A549 (cell line): Measurements from ENCODE around the gene EIF2B2. TPM values are rescaled to one million over a fixed set of nuclear protein-coding genes. Genes with fewer than 3 reads are reported as not detected.

Source experiments
- ATAC-seq, 2 experiments: fragments of 200-7000 bp in 1 of 2; fragments of >200 bp in 1 of 2; cut with Nextera tagmentation in 1 of 2; cut with Tn5 transposase in 1 of 2; 3 replicates each; pipeline versions ENCODE4 v1.8.0 to v1.9.1; 2018 to 2020; ENCODE audit warnings: mild to moderate bottlenecking in 1 of 2, moderate library complexity in 1 of 2
- CTCF ChIA-PET: fragments of 300-600 bp; sonication (Branson Sonifier 250); formaldehyde crosslinking; extraction: SDS; loops from one replicate; lab custom pipeline; 2021; ENCODE audit warnings: antibody characterized with exemption, inconsistent platforms; lab: Yijun Ruan, JAX
- POLR2A ChIA-PET: fragments of 350-600 bp; formaldehyde crosslinking; extraction: SDS; loops from one replicate; lab custom pipeline; 2021; ENCODE audit warnings: antibody characterized with exemption, inconsistent platforms; lab: Yijun Ruan, JAX
- DNase-seq, 2 experiments: peaks; one replicate each; pipeline versions ENCODE4 v3.0.0 to v3.0.0-alpha.2; 2011 to 2016; ENCODE audit warnings: low read depth in 1 of 2, low spot score in 1 of 2
- FAIRE-seq: peaks from 2 replicates; lab custom pipeline; 2011; peaks lifted over from hg19 to GRCh38; lab: Jason Lieb, UNC
- H3K27ac ChIP-seq, 2 experiments: fragments of >200 bp; sonication (Bioruptor Twin); formaldehyde crosslinking; 3 replicates each; pipeline ENCODE4 v1.5.1; 2016 to 2017
- H3K4me1 ChIP-seq: fragments of >200 bp; sonication (Bioruptor Twin); formaldehyde crosslinking; 3 replicates; pipeline ENCODE4 v1.6.1; 2016
- H3K4me2 ChIP-seq: fragments of >200 bp; sonication (Bioruptor Twin); formaldehyde crosslinking; 3 replicates; pipeline ENCODE4 v1.6.1; 2016
- H3K4me3 ChIP-seq: fragments of >200 bp; sonication (Bioruptor Twin); formaldehyde crosslinking; 3 replicates; pipeline ENCODE4 v1.5.1; 2016
- H3K9me3 ChIP-seq: fragments of >200 bp; sonication (Bioruptor Twin); formaldehyde crosslinking; 3 replicates; pipeline ENCODE4 v1.6.1; 2016
- EHF ChIP-seq: fragments of 250-450 bp; sonication (Bioruptor Pico); IDR thresholded peaks from 2 replicates; pipeline ENCODE4 v1.5.0; 2020; ENCODE audit warnings: mild to moderate bottlenecking
- EP300 ChIP-seq, 2 experiments: fragments of >200 bp; sonication (Bioruptor Twin); formaldehyde crosslinking; IDR thresholded peaks; 2 replicates in 1 of 2; 3 replicates in 1 of 2; pipeline ENCODE4 v1.6.1; 2016 to 2017
- ESRRA ChIP-seq: fragments of 150-350 bp; IDR thresholded peaks from 2 replicates; pipeline ENCODE4 v1.6.1; 2014; ENCODE audit warnings: mild to moderate bottlenecking, low read length, borderline replicate concordance
- FOSL2 ChIP-seq, 2 experiments: fragments of 450-650 bp in 1 of 2; fragments of >200 bp in 1 of 2; sonication (Bioruptor Twin) in 1 of 2; formaldehyde crosslinking; IDR thresholded peaks; 2 replicates each; pipeline versions ENCODE4 v1.5.0 to v1.6.1; 2016 to 2020; ENCODE audit warnings: mild to moderate bottlenecking in 1 of 2, moderate library complexity in 1 of 2
- FOXS1 ChIP-seq: fragments of 250-450 bp; sonication (Bioruptor Pico); IDR thresholded peaks from 2 replicates; pipeline ENCODE4 v1.5.0; 2020; ENCODE audit warnings: mild to moderate bottlenecking, moderate library complexity
- HOXA7 ChIP-seq: fragments of 250-450 bp; sonication (Bioruptor Pico); IDR thresholded peaks from 2 replicates; pipeline ENCODE4 v1.5.0; 2020; ENCODE audit warnings: mild to moderate bottlenecking, moderate library complexity
- HOXB5 ChIP-seq: fragments of 250-450 bp; sonication (Bioruptor Pico); IDR thresholded peaks from 2 replicates; pipeline ENCODE4 v1.5.0; 2020; ENCODE audit warnings: mild to moderate bottlenecking, moderate library complexity
- MAFK ChIP-seq: fragments of 450-650 bp; IDR thresholded peaks from 2 replicates; pipeline ENCODE4 v1.6.1; 2014; ENCODE audit not compliant: partially characterized antibody
- MAZ ChIP-seq: fragments of 150-350 bp; IDR thresholded peaks from 2 replicates; pipeline ENCODE4 v1.6.1; 2014; ENCODE audit warnings: antibody characterized with exemption, low read depth, low read length, borderline replicate concordance
- NFE2L2 ChIP-seq: fragments of 150-350 bp; conservative IDR thresholded peaks from 2 replicates; pipeline ENCODE4 v1.6.1; 2014; ENCODE audit warnings: low read length
- NPAS2 ChIP-seq: fragments of 250-450 bp; sonication (Bioruptor Pico); IDR thresholded peaks from 2 replicates; pipeline ENCODE4 v1.8.0; 2022; ENCODE audit warnings: mild to moderate bottlenecking, moderate library complexity, borderline replicate concordance
- NR3C1 ChIP-seq: fragments of >200 bp; sonication (Bioruptor Twin); formaldehyde crosslinking; IDR thresholded peaks from 3 replicates; pipeline ENCODE4 v1.6.1; 2017
- POLR2A ChIP-seq: IDR thresholded peaks from 2 replicates; pipeline ENCODE4 v1.6.1; 2012; ENCODE audit warnings: mild to moderate bottlenecking, low read length
- POLR2AphosphoS2 ChIP-seq: conservative IDR thresholded peaks from 2 replicates; pipeline ENCODE4 v1.6.1; 2012; ENCODE audit warnings: low read length, improper control_type of control experiment, inconsistent platforms
- RARB ChIP-seq: fragments of 250-450 bp; sonication (Bioruptor Pico); IDR thresholded peaks from 2 replicates; pipeline ENCODE4 v1.8.0; 2021; ENCODE audit warnings: mild to moderate bottlenecking, moderate library complexity
- RCOR1 ChIP-seq: fragments of 150-350 bp; IDR thresholded peaks from 2 replicates; pipeline ENCODE4 v1.6.1; 2014; ENCODE audit warnings: antibody characterized with exemption, low read length, low read depth
- SREBF2 ChIP-seq: fragments of 450-650 bp; IDR thresholded peaks from 2 replicates; pipeline ENCODE4 v1.6.1; 2014; ENCODE audit warnings: mild to moderate bottlenecking, moderate library complexity
- TFCP2L1 ChIP-seq: fragments of 250-450 bp; sonication (Bioruptor Pico); IDR thresholded peaks from 2 replicates; pipeline ENCODE4 v1.5.0; 2021; ENCODE audit warnings: mild to moderate bottlenecking
- ZC3H11A ChIP-seq: fragments of 450-650 bp; IDR thresholded peaks from 2 replicates; pipeline ENCODE4 v1.6.1; 2014; ENCODE audit warnings: antibody characterized with exemption, mild to moderate bottlenecking
- ZFP36 ChIP-seq: fragments of 450-650 bp; IDR thresholded peaks from 2 replicates; pipeline ENCODE4 v1.6.1; 2014; ENCODE audit warnings: borderline replicate concordance; ENCODE audit not compliant: partially characterized antibody
- ZNF302 ChIP-seq: fragments of 250-450 bp; sonication (Bioruptor Pico); IDR thresholded peaks from 2 replicates; pipeline ENCODE4 v1.9.0; 2021; ENCODE audit warnings: inconsistent platforms, mild to moderate bottlenecking, moderate library complexity
- ZSCAN20 ChIP-seq: fragments of 250-450 bp; sonication (Bioruptor Pico); IDR thresholded peaks from 2 replicates; pipeline ENCODE4 v1.8.0; 2022; ENCODE audit warnings: mild to moderate bottlenecking, moderate library complexity
- WGBS: methylation state at CpG from one replicate; pipeline ENCODE4 v1.1.6; 2017; ENCODE audit errors: missing lambda C conversion rate; 5-methylcytosine and 5-hydroxymethylcytosine counted together
- polyA plus RNA-seq, 4 experiments: library from polyadenylated mRNA; depleted of rRNA in 3 of 4; stranded (reverse); fragments of >200 nt; fragmentation: RNase III in 1 of 4; extraction: RNeasy Plus Mini Kit Qiagen cat#74134 plus additional on column Dnase treatment in 1 of 4; gene quantifications; 2 replicates in 3 of 4; 3 replicates in 1 of 4; pipeline ENCODE4 v1.2.3, GENCODE V29; 2011 to 2017
- TF ChIP-seq, protein P1 (sequence below): IDR thresholded peaks from 2 replicates; pipeline ENCODE4 v1.6.1; 2012
- TF ChIP-seq, protein P2 (sequence below): fragments of 200-600 bp; sonication (generic); IDR thresholded peaks from 2 replicates; pipeline ENCODE4 v1.6.1; 2016; ENCODE audit warnings: antibody characterized with exemption, mild to moderate bottlenecking, moderate library complexity
- TF ChIP-seq, protein P3 (sequence below): IDR thresholded peaks from 2 replicates; pipeline ENCODE4 v1.6.1; 2012
- TF ChIP-seq, protein P4 (sequence below): fragments of 250-450 bp; sonication (Bioruptor Pico); IDR thresholded peaks from 2 replicates; pipeline ENCODE4 v1.5.0; 2021; ENCODE audit warnings: mild to moderate bottlenecking, moderate library complexity, borderline replicate concordance
- TF ChIP-seq, protein P5 (sequence below): IDR thresholded peaks from 2 replicates; pipeline ENCODE4 v1.6.1; 2012; ENCODE audit warnings: low read depth, borderline replicate concordance

EIF2B2 gene
- polyA plus RNA-seq, 2 of the 4 experiments (the other 2 are of a cell fraction), result 88.4 to 116 TPM

DNA sequence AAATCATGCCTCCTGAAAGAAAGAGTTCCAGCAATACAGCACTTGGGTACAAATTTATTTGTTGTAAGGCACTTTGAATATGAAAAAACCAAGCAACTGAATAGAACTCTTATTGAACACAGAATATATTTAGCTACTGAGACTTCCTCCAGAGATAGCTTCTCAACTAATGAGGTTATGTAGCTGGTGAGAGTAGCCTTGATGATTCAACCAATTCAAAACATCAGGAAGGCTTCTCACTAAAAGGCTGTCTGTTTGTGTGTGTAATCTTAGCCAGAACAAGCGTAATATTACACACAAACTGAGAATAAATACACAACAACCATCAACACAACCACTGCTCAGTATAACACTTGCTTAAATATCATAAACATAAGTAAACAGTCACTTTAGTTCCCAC is 20.4 kb downstream of the EIF2B2 start:
- Histone ChIP-seq H3K4me2 (no peak overlapping the region), H3K4me3 (no peak overlapping the region), H3K9me3 (no peaks in the 10 kb centered on the region), H3K27ac (no peak overlapping the region), H3K4me1 (no peaks in the 10 kb centered on the region)
- CTCF ChIA-PET, result interaction anchor here (1.1 to 4.6 kb wide), 8 partner anchors 9 to 162 kb away, joined by 3 to 25 read pairs (median 4); no protein-coding TSS in a partner anchor
- TF ChIP-seq NPAS2 (CRISPR knock-in tag), result no peak
- no peak for TF ChIP-seq EP300 (IDR thresholded peaks at IDR 0.05)
- no peak for TF ChIP-seq SREBF2
- TF ChIP-seq POLR2AphosphoS2, result no peak
- no peak for TF ChIP-seq HOXA7 (CRISPR knock-in tag)
- TF ChIP-seq RARB (CRISPR knock-in tag), result no peak
- TF ChIP-seq, protein P1, sequence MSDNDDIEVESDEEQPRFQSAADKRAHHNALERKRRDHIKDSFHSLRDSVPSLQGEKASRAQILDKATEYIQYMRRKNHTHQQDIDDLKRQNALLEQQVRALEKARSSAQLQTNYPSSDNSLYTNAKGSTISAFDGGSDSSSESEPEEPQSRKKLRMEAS, result no peak
- no peak for TF ChIP-seq ESRRA
- no peak for TF ChIP-seq MAFK
- TF ChIP-seq NR3C1, result no peak
- TF ChIP-seq, protein P2, sequence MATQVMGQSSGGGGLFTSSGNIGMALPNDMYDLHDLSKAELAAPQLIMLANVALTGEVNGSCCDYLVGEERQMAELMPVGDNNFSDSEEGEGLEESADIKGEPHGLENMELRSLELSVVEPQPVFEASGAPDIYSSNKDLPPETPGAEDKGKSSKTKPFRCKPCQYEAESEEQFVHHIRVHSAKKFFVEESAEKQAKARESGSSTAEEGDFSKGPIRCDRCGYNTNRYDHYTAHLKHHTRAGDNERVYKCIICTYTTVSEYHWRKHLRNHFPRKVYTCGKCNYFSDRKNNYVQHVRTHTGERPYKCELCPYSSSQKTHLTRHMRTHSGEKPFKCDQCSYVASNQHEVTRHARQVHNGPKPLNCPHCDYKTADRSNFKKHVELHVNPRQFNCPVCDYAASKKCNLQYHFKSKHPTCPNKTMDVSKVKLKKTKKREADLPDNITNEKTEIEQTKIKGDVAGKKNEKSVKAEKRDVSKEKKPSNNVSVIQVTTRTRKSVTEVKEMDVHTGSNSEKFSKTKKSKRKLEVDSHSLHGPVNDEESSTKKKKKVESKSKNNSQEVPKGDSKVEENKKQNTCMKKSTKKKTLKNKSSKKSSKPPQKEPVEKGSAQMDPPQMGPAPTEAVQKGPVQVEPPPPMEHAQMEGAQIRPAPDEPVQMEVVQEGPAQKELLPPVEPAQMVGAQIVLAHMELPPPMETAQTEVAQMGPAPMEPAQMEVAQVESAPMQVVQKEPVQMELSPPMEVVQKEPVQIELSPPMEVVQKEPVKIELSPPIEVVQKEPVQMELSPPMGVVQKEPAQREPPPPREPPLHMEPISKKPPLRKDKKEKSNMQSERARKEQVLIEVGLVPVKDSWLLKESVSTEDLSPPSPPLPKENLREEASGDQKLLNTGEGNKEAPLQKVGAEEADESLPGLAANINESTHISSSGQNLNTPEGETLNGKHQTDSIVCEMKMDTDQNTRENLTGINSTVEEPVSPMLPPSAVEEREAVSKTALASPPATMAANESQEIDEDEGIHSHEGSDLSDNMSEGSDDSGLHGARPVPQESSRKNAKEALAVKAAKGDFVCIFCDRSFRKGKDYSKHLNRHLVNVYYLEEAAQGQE, result no peak
- no peak for TF ChIP-seq RCOR1
- TF ChIP-seq MAZ, result no peak
- no peak for TF ChIP-seq ZNF302
- no peak for TF ChIP-seq TFCP2L1 (CRISPR knock-in tag)
- TF ChIP-seq ZC3H11A, result no peak
- TF ChIP-seq, protein P3, sequence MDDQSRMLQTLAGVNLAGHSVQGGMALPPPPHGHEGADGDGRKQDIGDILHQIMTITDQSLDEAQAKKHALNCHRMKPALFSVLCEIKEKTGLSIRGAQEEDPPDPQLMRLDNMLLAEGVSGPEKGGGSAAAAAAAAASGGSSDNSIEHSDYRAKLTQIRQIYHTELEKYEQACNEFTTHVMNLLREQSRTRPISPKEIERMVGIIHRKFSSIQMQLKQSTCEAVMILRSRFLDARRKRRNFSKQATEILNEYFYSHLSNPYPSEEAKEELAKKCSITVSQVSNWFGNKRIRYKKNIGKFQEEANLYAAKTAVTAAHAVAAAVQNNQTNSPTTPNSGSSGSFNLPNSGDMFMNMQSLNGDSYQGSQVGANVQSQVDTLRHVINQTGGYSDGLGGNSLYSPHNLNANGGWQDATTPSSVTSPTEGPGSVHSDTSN, result no peak
- 82% methylated on average over 1 of the region's 1 CpG for WGBS
- FAIRE-seq (no peak), ATAC-seq (no peak), DNase-seq (no peak)
- POLR2A ChIA-PET, result no interaction called here

DNA sequence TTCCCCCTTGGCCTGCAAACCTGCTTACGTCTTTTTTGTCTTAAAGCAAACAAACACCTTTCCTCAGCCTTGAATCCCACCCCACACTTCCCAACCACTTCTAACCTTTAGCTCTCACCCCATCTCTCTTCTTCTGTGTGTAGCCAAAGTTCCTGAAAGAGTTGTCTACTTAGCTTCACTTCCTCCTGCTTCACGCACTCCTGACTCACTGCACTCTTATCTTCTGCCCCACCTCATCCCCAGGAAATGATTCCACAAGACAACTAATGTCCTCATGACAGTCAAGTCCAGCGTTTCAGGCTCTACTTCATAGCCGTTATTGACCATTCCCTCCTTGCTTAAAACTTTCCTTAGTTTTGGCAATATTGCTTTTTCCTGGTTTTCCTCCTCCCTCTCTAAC is 22.4 kb downstream of the EIF2B2 start:
- CTCF ChIA-PET, result interaction anchor here (1.1 to 4.6 kb wide), 4 partner anchors 19 to 79 kb away, joined by 4 to 25 read pairs (median 12); no protein-coding TSS in a partner anchor
- ATAC-seq, result no peak; a peak in 1 of 6 replicates

DNA sequence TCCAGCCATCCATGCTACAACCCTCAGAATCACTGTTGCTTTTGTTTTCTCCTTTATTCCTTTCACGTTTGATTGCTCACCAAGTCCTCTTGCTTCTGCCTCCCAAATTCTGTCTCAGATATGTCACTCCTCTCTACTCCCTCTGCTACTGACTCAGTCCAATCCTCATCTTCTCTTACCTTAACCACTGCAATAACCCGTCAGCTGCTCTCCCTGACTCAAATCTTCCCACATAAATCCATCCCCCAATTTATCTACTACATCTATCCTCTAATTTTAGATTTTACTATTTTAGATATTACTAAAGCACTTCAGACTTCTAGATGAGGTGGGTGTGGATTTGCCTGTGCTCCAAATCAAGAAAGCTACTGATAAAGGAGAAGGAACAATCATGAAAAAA is 23.2 kb downstream of the EIF2B2 start:
- POLR2A ChIA-PET, result no interaction called here
- WGBS, result 96% methylated on average over 2 of the region's 2 CpGs
- FAIRE-seq (no peak), ATAC-seq (no peak)
- CTCF ChIA-PET, result interaction anchor here (4.6 kb wide), 1 partner anchor 63 kb away, joined by 19 read pairs; no protein-coding TSS in a partner anchor
- H3K4me3 ChIP-seq, result no peak overlapping the region
- TF ChIP-seq FOSL2 (IDR thresholded peaks at IDR 0.05) (no peak), FOSL2 (CRISPR knock-in tag; IDR thresholded peaks at IDR 0.05) (no peak), HOXB5 (CRISPR knock-in tag) (no peak), ZNF302 (no peak), NFE2L2 (no peak), ZSCAN20 (CRISPR knock-in tag) (no peak), ESRRA (no peak), ZFP36 (no peak), EHF (CRISPR knock-in tag) (no peak), NPAS2 (CRISPR knock-in tag) (no peak), POLR2A (no peak), RARB (CRISPR knock-in tag) (no peak), FOXS1 (no peak)
- TF ChIP-seq, protein P4, sequence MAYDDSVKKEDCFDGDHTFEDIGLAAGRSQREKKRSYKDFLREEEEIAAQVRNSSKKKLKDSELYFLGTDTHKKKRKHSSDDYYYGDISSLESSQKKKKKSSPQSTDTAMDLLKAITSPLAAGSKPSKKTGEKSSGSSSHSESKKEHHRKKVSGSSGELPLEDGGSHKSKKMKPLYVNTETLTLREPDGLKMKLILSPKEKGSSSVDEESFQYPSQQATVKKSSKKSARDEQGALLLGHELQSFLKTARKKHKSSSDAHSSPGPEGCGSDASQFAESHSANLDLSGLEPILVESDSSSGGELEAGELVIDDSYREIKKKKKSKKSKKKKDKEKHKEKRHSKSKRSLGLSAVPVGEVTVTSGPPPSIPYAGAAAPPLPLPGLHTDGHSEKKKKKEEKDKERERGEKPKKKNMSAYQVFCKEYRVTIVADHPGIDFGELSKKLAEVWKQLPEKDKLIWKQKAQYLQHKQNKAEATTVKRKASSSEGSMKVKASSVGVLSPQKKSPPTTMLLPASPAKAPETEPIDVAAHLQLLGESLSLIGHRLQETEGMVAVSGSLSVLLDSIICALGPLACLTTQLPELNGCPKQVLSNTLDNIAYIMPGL, result no peak
- TF ChIP-seq, all 56 proteins: peak for 0
- Histone ChIP-seq H3K9me3 (no peaks in the 10 kb centered on the region), H3K4me1 (no peaks in the 10 kb centered on the region), H3K4me2 (no peak overlapping the region), H3K27ac (no peak overlapping the region)
- DNase-seq, result no peak

More for the DNA sequence above, 22.4 kb downstream of the EIF2B2 start:
- H3K27ac ChIP-seq, result no peak overlapping the region
- POLR2A ChIA-PET, result no interaction called here
- WGBS, result 74% methylated on average over 4 of the region's 4 CpGs
- no peak for TF ChIP-seq MAFK
- TF ChIP-seq, protein P5, sequence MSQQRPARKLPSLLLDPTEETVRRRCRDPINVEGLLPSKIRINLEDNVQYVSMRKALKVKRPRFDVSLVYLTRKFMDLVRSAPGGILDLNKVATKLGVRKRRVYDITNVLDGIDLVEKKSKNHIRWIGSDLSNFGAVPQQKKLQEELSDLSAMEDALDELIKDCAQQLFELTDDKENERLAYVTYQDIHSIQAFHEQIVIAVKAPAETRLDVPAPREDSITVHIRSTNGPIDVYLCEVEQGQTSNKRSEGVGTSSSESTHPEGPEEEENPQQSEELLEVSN, result no peak
- TF ChIP-seq, all 56 proteins: peak for 0
- H3K4me1 ChIP-seq, result no peaks in the 10 kb centered on the region
- no peak overlapping the region for H3K4me3 ChIP-seq
- no peaks in the 10 kb centered on the region for H3K9me3 ChIP-seq
- H3K4me2 ChIP-seq, result no peak overlapping the region
- no peak for FAIRE-seq
- DNase-seq, result no peak
